GM10266 (cell line): Measurements from ENCODE around the gene CTU2.

Experiments used
- DNase-seq: peaks from one replicate; pipeline ENCODE4 v3.0.0; 2012; ENCODE audit errors: extremely low spot score
- TF ChIP-seq, protein P1 (sequence below): IDR thresholded peaks from 2 replicates; pipeline ENCODE4 v1.5.1; 2012; ENCODE audit warnings: mild to moderate bottlenecking, low read depth; ENCODE audit not compliant: control insufficient read depth, insufficient read depth; ENCODE audit errors: missing control alignments

Gene CTU2

DNA sequence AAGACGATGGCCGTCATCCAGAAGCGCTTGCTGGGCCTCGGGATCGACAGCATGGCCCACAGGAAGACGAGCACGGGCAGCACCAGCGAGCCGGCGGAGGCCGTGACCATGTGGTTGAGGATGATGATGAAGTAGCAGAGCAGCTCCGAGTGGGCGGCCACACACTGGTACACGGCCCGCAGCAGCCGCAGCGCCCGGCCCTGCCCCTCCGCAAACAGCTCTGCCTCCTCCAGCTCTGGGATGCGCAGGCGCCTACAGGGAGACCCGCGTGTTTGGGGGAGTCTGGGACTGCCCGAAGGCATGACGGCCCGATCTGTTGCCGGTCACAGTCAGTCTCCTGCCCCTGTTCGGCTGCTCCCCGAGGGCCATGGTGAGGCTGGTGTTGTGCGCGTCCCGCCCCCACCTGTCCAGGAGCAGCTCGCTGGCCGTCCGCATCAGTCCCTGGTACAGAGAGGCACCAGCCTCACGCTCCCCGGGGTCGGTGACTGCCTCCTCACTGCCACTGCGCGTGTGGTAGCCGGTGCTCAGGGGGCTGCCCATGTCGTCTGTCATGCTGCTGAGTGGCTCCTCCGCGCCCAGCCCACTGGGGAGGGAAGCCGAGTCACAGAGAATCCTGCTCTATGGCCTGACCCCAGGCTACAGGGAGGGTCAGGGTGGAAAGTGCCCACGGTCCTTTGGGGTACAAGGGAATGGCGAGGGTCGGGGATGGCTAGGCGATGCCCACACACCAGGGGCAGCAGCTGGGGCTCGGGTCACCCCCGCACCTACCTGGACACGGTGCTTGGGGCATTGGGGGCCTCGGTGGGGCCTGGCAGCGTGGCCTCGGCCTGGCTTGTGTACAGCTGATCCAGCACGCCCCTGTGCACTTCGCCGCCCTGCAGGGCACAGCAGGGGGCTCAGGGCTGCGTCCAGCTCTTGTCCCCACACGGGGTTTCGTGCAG is 15.8 kb downstream of the CTU2 start:
- DNase-seq = no peak
- TF ChIP-seq, protein P1, sequence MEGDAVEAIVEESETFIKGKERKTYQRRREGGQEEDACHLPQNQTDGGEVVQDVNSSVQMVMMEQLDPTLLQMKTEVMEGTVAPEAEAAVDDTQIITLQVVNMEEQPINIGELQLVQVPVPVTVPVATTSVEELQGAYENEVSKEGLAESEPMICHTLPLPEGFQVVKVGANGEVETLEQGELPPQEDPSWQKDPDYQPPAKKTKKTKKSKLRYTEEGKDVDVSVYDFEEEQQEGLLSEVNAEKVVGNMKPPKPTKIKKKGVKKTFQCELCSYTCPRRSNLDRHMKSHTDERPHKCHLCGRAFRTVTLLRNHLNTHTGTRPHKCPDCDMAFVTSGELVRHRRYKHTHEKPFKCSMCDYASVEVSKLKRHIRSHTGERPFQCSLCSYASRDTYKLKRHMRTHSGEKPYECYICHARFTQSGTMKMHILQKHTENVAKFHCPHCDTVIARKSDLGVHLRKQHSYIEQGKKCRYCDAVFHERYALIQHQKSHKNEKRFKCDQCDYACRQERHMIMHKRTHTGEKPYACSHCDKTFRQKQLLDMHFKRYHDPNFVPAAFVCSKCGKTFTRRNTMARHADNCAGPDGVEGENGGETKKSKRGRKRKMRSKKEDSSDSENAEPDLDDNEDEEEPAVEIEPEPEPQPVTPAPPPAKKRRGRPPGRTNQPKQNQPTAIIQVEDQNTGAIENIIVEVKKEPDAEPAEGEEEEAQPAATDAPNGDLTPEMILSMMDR = no peak

DNA sequence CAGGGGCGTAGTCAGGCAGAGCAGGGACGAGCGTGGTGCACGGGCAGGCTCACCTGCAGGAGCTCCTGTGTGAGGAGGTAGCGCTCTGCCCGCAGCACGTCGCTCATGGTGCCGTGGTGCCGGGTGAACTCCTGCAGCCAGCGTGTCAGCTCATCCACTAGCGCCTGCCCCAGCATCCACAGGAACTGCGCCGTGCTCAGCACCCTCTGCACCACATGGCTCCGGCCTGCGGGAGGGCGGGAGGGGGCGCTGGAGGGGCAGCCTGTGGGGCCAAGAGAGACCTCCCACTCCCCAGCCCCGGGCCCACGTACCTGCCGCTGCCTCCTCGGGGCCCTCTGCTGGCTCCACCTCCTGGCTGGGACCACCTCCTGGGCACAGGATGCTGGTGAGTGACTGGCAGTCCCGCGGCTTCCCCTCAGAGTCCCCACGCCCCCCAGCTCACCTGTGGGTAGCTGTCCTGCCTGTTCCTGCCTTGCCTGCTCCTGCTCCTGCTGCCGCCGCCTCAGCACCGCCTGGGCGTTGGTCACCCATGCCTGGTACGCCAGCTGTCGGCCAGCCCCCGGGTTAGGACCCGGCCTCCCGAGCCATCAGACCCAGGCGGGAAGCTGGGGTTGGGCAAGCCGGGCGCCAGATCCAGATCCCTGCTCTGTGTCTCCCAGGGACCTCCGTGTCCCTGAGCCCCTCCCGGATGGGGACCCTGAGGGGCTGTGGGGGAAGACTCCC is 16.6 kb downstream of the CTU2 start:
- TF ChIP-seq, protein P1 = no peak
- no peak for DNase-seq

DNA sequence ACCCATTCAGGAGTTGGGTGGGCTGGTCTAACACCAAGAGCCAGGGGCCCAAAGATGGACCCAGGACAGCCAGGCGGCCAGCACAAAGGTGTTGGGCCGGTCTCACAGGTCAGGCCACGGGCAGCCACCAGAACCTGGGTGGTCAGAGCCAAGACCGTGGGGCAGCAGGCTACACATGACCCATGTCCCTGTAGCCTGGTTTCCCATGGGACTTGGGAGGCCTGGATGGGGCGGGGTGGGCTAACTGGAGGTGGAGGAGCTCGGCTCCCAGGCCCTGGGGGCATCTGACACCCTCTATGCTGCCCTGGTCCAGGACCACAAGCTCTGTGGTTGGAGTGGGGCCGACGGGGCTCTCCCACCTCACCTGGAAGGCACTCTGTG is 17.2 kb downstream of the CTU2 start:
- no peak for DNase-seq
- TF ChIP-seq, protein P1 = no peak

DNA sequence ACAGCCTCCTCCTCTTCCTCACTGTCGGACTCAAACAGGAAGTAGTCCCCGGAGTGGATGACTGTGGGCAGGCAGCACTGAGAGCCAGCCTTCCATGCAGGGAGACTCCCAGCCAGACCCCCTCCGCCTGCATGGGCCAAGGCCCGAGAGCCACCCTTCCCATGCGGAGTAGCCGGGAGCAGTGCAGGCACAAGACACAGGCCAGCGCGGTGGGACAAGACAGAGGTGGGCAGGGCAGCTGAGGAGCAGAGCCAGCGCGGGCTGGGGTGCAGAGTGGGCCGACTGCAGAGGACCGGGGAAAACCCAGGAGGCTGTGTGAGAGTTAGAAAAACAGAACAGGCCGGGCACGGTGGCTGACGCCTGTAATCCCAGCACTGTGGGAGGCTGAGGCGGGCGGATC is 17.6 kb downstream of the CTU2 start:
- TF ChIP-seq, protein P1 = no peak
- DNase-seq = no peak

DNA sequence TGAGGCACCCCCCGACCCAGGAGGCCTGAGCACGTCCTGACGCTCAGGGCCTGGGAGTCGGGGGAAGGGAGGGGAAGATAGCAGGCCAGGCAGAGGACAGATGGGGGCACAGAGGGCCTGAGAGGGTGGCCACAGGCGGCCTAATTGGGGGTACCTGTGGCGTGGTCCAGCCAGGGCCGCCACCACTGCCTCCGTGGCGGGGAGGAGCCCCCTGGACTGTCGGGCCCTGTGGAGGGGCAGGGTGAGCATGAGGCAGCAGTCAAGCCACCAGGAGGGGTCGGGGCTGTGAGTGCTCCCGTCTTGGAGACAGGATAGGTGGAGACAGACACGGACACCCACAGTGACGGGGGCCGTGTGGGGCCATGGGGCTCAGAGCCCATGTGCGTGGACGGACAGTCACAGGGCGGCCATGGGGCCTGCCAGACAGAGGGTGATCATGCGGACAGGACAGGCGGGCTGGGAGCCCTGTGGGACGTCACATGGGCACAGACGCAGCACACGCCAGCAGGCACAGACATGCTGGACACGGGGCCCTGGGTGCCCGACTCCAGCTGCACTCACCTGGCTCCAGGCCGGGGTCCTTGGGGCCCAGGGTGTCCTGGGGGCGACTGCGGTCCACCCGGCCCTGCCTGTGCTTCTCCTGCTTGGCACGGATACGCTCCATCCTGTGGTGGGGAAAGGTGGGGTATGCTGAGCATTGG is 18.7 kb downstream of the CTU2 start:
- TF ChIP-seq, protein P1 = no peak
- no peak for DNase-seq

DNA sequence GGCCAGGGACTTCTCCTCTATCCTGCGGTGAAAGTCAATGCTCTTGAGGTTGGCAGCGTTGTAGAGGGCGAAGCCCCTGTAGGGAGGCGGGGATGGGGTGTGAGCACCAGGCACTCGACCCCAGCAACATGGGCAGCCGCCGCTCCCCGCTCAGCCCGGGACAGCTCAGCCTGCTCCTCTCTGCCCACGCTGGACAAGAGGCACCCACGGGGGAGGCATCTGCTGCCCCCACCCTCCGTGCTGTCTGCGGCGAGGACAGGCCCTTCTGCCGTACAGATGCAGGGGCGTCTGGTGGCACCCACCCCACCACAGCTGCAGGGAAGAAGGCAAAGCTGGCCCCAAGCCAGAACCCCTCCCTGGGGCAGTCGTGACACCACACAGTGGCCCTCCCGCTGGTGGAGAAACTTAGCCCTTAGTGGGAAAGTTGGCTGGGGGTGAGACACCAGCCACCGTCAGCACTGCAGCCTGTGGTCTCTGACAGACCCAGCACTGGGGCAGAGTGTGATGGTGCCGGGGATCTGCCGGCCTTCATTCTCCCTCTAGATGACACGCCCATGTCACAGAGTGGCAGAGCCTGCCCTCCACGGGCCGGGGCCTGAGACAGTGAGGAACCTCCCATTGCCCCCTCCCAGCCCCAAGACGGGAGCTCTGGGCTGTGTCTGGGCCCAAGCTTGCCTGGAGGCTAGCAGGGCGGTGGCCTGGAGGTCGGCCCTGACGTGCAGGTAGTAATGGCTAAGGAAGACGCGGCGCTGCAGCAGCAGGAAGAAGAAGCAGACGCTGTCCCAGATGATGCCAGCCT is 19.5 kb downstream of the CTU2 start:
- TF ChIP-seq, protein P1 = no peak

More for the DNA sequence above, 19.5 kb downstream of the CTU2 start:
- no peak for DNase-seq
